Vagina (tissue), 2 donors: ENCODE measurements around the gene CST11. TPM values are rescaled to one million over a fixed set of nuclear protein-coding genes. Genes with fewer than 3 reads are reported as not detected.

Experiments
- DNase-seq, 2 donors: peaks; one replicate each; pipeline ENCODE4 v3.0.0-alpha.2; 2017; ENCODE audit errors: extremely low spot score in 2 of 2
- H3K27ac ChIP-seq: fragments of 200-600 bp; sonication (generic); one replicate; pipeline ENCODE4 v1.5.1; 2019
- H3K27me3 ChIP-seq: fragments of 200-600 bp; sonication (generic); one replicate; pipeline ENCODE4 v1.5.1; 2019
- H3K36me3 ChIP-seq, 2 donors: fragments of 200-600 bp; sonication (generic); one replicate each; pipeline ENCODE4 v1.5.1; 2017 to 2019
- H3K4me1 ChIP-seq: fragments of 200-600 bp; sonication (generic); one replicate; pipeline ENCODE4 v1.5.1; 2019
- H3K4me3 ChIP-seq, 2 donors: fragments of 200-600 bp; sonication (generic); 1 replicate in 1 of 2; 2 replicates in 1 of 2; pipeline ENCODE4 v1.5.1; 2016 to 2019
- H3K9me3 ChIP-seq: fragments of 200-600 bp; sonication (generic); one replicate; pipeline ENCODE4 v1.5.1; 2019
- POLR2A ChIP-seq, 2 donors: fragments of 450-650 bp; IDR thresholded peaks; one replicate each; pipeline ENCODE4 v1.6.1; 2017; ENCODE audit warnings: antibody characterized with exemption in 2 of 2, mild to moderate bottlenecking in 2 of 2, moderate library complexity in 2 of 2
- POLR2AphosphoS5 ChIP-seq, 2 donors: sonication (generic); formaldehyde crosslinking; IDR thresholded peaks; one replicate each; pipeline ENCODE4 v1.9.0; 2017; ENCODE audit warnings: antibody characterized with exemption in 2 of 2, mild to moderate bottlenecking in 2 of 2, low read depth in 1 of 2; ENCODE audit not compliant: insufficient read depth in 1 of 2
- intact Hi-C: fragments of 100-400 bp; cut with DNase I; formaldehyde crosslinking; loops from one replicate; pipeline ENCODE4 v1.15.1; 2023
- small RNA-seq: library from RNA; depleted of rRNA; stranded (forward); fragments of <200 nt; gene quantifications from one replicate; pipeline ENCODE3, GENCODE V24; 2016
- total RNA-seq: library from RNA; depleted of rRNA; stranded (reverse); fragments of >200 nt; gene quantifications from one replicate; pipeline ENCODE4 v1.2.3, GENCODE V29; 2016
- TF ChIP-seq, protein P1 (sequence below), 3 experiments: fragments of 450-650 bp in 2 of 3; fragments of 200-600 bp in 1 of 3; sonication (generic) in 1 of 3; IDR thresholded peaks; one replicate each; pipeline ENCODE4 v1.5.1; 2017 to 2019; ENCODE audit warnings: antibody characterized with exemption in 3 of 3, mild to moderate bottlenecking in 2 of 3, moderate library complexity in 2 of 3

The CST11 gene
- total RNA-seq, 1 donor from 2014 or later = not detected

DNA sequence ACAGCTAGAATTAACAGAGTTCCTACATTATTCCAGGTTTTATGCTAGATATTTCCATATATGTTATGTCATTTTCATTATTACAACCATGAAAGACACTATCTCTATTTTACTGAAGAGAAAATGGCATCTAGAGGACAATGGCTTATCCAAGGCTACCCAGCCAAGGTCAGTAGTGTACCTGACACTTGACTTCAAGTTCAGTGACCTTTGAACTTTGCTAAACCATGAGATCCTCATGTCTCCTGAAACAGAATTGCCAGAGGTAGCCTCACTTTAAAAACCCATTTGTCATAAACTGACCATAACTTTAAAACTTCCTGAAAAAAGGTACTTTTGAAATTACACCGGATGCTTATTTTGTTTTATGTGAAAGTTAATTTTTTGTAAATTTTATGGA, 45.8 kb downstream of the CST11 start:
- Histone ChIP-seq H3K4me3 (no peak overlapping the region), H3K27ac (no peak overlapping the region), H3K9me3 (no peaks in the 10 kb centered on the region), H3K4me1 (peaks cover 16% of the 10 kb centered on the region), H3K36me3 (no peaks in the 10 kb centered on the region), H3K27me3 (no peaks in the 10 kb centered on the region)
- TF ChIP-seq POLR2AphosphoS5 (IDR thresholded peaks at IDR 0.05; ENCODE audit: insufficient read depth in 1 of 2, low read depth in 1 of 2) = no peak
- TF ChIP-seq POLR2A (IDR thresholded peaks at IDR 0.05) = no peak
- TF ChIP-seq, protein P1, sequence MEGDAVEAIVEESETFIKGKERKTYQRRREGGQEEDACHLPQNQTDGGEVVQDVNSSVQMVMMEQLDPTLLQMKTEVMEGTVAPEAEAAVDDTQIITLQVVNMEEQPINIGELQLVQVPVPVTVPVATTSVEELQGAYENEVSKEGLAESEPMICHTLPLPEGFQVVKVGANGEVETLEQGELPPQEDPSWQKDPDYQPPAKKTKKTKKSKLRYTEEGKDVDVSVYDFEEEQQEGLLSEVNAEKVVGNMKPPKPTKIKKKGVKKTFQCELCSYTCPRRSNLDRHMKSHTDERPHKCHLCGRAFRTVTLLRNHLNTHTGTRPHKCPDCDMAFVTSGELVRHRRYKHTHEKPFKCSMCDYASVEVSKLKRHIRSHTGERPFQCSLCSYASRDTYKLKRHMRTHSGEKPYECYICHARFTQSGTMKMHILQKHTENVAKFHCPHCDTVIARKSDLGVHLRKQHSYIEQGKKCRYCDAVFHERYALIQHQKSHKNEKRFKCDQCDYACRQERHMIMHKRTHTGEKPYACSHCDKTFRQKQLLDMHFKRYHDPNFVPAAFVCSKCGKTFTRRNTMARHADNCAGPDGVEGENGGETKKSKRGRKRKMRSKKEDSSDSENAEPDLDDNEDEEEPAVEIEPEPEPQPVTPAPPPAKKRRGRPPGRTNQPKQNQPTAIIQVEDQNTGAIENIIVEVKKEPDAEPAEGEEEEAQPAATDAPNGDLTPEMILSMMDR (IDR thresholded peaks at IDR 0.05) = no peak
- intact Hi-C loops = no loop called here
- DNase-seq = no peak

DNA sequence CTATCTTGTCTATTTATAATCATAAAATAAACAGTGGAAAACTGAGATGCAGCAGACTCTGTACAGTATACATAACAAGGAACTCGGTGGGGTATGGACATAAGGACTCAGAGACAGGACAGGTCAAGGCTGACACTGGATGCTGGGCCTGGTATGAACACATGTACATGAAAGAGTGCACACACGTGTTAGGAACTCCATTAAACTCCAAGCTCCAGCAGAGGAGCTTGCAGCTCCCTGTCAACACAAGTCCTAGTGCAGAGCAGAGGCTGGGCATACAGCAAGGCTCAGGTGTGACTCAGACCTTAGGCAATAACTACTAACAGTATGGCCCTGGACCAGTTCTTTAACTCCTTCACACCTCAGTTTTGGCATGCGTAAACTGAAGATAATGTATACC, 48.5 kb downstream of the CST11 start:
- intact Hi-C loops = no loop called here
- DNase-seq = no peak
- TF ChIP-seq POLR2AphosphoS5 (IDR thresholded peaks at IDR 0.05; ENCODE audit: insufficient read depth in 1 of 2, low read depth in 1 of 2) = no peak
- TF ChIP-seq, protein P1 (IDR thresholded peaks at IDR 0.05) = no peak
- TF ChIP-seq POLR2A (IDR thresholded peaks at IDR 0.05) = no peak
- Histone ChIP-seq H3K36me3 (peaks cover 0 to 6% of the 10 kb centered on the region in 2 donors), H3K4me1 (peaks cover 7% of the 10 kb centered on the region), H3K27ac (no peak overlapping the region), H3K4me3 (no peak overlapping the region), H3K27me3 (no peaks in the 10 kb centered on the region), H3K9me3 (no peaks in the 10 kb centered on the region)

DNA sequence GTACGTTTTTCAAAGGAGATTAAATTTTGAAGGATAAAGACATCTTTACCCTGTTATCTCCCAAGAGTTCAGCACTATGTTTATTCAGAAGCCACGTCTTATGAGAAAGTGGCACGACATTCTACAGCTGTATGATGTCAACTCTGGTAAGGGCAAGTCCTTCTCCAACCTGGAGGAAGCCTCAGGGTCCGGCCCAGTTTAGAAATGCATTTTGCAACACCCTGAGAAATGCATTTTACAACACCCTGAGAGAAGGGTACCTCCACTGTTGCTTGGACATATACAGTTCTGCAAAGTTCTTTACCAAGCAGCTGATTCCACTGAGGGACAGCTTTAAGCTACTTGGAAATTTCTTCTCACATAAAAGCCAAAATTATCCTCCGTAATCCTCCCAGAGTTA, 48.9 kb downstream of the CST11 start:
- H3K27ac ChIP-seq = no peak overlapping the region
- TF ChIP-seq POLR2A (IDR thresholded peaks at IDR 0.05) (no peak), POLR2AphosphoS5 (IDR thresholded peaks at IDR 0.05; ENCODE audit: insufficient read depth in 1 of 2, low read depth in 1 of 2) (no peak)
- TF ChIP-seq, protein P1 (IDR thresholded peaks at IDR 0.05) = no peak
- peaks cover 0 to 6% of the 10 kb centered on the region in 2 donors for H3K36me3 ChIP-seq
- H3K27me3 ChIP-seq = no peaks in the 10 kb centered on the region
- no peaks in the 10 kb centered on the region for H3K9me3 ChIP-seq
- no peak overlapping the region for H3K4me3 ChIP-seq
- intact Hi-C loops = no loop called here
- peaks cover 7% of the 10 kb centered on the region for H3K4me1 ChIP-seq
- no peak for DNase-seq

DNA sequence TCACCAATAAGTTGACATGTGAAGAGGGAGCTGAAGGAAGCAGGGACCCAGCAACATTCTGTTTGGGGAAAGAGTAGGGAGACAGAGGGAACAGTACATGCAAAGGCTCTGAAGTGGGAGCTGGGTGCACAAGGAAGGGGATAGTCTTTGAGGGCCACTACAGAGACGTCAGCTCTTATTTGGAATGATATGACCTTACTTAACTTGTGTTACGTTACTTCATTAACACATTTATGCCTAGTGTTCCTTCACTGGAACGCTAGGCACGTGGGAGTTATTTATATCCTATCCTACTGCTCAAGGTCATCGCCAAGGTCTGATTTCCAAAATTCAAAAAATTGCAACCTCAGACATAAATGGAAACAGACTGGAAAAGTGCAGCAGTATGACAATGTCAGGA, 51.6 kb downstream of the CST11 start:
- no peak overlapping the region for H3K4me3 ChIP-seq
- DNase-seq = no peak
- H3K27ac ChIP-seq = no peak overlapping the region
- TF ChIP-seq, protein P1 (IDR thresholded peaks at IDR 0.05) = no peak
- TF ChIP-seq POLR2AphosphoS5 (IDR thresholded peaks at IDR 0.05; ENCODE audit: insufficient read depth in 1 of 2, low read depth in 1 of 2) (no peak), POLR2A (IDR thresholded peaks at IDR 0.05) (no peak)
- peaks cover 0 to 6% of the 10 kb centered on the region in 2 donors for H3K36me3 ChIP-seq
- peaks cover 7% of the 10 kb centered on the region for H3K4me1 ChIP-seq
- H3K27me3 ChIP-seq = no peaks in the 10 kb centered on the region
- intact Hi-C loops = no loop called here
- no peaks in the 10 kb centered on the region for H3K9me3 ChIP-seq

Small RNA genes lying within 50 kb of the gene (small RNA-seq; reads per million reads assigned to genes)
- gene RF00019 = not detected

Other genes starting within 250 kb of the CST11 start
- 40.0 TPM for gene NXT1, start 102.1 kb downstream of the CST11 start, total RNA-seq
- 20.9 TPM for gene GZF1, start 90.7 kb downstream of the CST11 start, total RNA-seq
- 28.5 TPM for gene NAPB, start 31.4 kb downstream of the CST11 start, total RNA-seq
- gene CSTL1, start 13.2 kb downstream of the CST11 start, total RNA-seq = not detected
- gene CST8, start 38.2 kb upstream of the CST11 start, total RNA-seq = not detected
- not detected for gene CST9L, start 115.6 kb upstream of the CST11 start, total RNA-seq
- not detected for gene CST9, start 153.0 kb upstream of the CST11 start, total RNA-seq
- 1,106 TPM for gene CST3, start 185.1 kb upstream of the CST11 start, total RNA-seq
- not detected for gene CST4, start 236.2 kb upstream of the CST11 start, total RNA-seq